HG03097 (cell line): ENCODE measurements around the gene IRAG1.

Experiments used
- ATAC-seq: cut with Tn5 transposase; IDR thresholded peaks from one replicate; pipeline ENCODE4 v1.9.1; 2021; ENCODE audit not compliant: unreplicated experiment, low FRiP score

Gene IRAG1

GRCh38 chr11:10669258-10670033, 24.1 kb downstream of the IRAG1 start:
- ATAC-seq = no peak

- ATAC-seq = no peak
These were observed 26.1 kb downstream of the IRAG1 start for GRCh38 chr11:10667521-10667885.

GRCh38 chr11:10666556-10667520, 26.7 kb downstream of the IRAG1 start:
- no peak for ATAC-seq

GRCh38 chr11:10664496-10664895, 29.1 kb downstream of the IRAG1 start:
- ATAC-seq = no peak

GRCh38 chr11:10663990-10664389, 29.6 kb downstream of the IRAG1 start:
- ATAC-seq = no peak

GRCh38 chr11:10663365-10663764, 30.2 kb downstream of the IRAG1 start:
- no peak for ATAC-seq

GRCh38 chr11:10660323-10660722, 33.2 kb downstream of the IRAG1 start:
- no peak for ATAC-seq

GRCh38 chr11:10659339-10660216, 34.0 kb downstream of the IRAG1 start:
- ATAC-seq = no peak

GRCh38 chr11:10658621-10659338, 34.8 kb downstream of the IRAG1 start:
- ATAC-seq = no peak

GRCh38 chr11:10657308-10658271, 36.0 kb downstream of the IRAG1 start:
- ATAC-seq = no peak

GRCh38 chr11:10655943-10656576, 37.5 kb downstream of the IRAG1 start:
- ATAC-seq = no peak

- ATAC-seq = no peak
These were observed 38.3 kb downstream of the IRAG1 start for GRCh38 chr11:10655227-10655626.

GRCh38 chr11:10654811-10655150, 38.8 kb downstream of the IRAG1 start:
- ATAC-seq = no peak

GRCh38 chr11:10653946-10654810, 39.4 kb downstream of the IRAG1 start:
- no peak for ATAC-seq

GRCh38 chr11:10653261-10653660, 40.3 kb downstream of the IRAG1 start:
- no peak for ATAC-seq

GRCh38 chr11:10651656-10652361, 41.7 kb downstream of the IRAG1 start:
- ATAC-seq = no peak

GRCh38 chr11:10650630-10651029, 42.9 kb downstream of the IRAG1 start:
- no peak for ATAC-seq
